Neural progenitor cell (in vitro differentiated cells): ENCODE data around the gene MAP7. TPM values are rescaled to one million over a fixed set of nuclear protein-coding genes. Genes with fewer than 3 reads are reported as not detected.

Source experiments
- DNase-seq: peaks from one replicate; pipeline ENCODE4 v3.0.0-alpha.2; 2016; ENCODE audit warnings: low spot score
- H2AFZ ChIP-seq: fragments of 200-600 bp; sonication (generic); replicated peaks from 2 replicates; pipeline ENCODE4 v1.6.1; 2016; ENCODE audit warnings: antibody characterized with exemption
- H3F3A ChIP-seq: fragments of 200-600 bp; sonication (generic); 2 replicates; pipeline ENCODE4 v1.6.1; 2016; ENCODE audit warnings: antibody characterized with exemption, low read depth
- H3K27ac ChIP-seq: fragments of 200-600 bp; sonication (generic); 2 replicates; pipeline ENCODE4 v1.5.1; 2016; ENCODE audit warnings: mild to moderate bottlenecking
- H3K27me3 ChIP-seq: fragments of 200-600 bp; sonication (generic); 2 replicates; pipeline ENCODE4 v1.6.1; 2016; ENCODE audit warnings: mild to moderate bottlenecking, moderate library complexity
- H3K36me3 ChIP-seq: fragments of 200-600 bp; sonication (generic); 2 replicates; pipeline ENCODE4 v1.5.1; 2016
- H3K4me1 ChIP-seq: fragments of 200-600 bp; sonication (generic); 2 replicates; pipeline ENCODE4 v1.6.1; 2016; ENCODE audit warnings: mixed run types
- H3K4me2 ChIP-seq: fragments of 200-600 bp; sonication (generic); 2 replicates; pipeline ENCODE4 v1.6.1; 2016
- H3K4me3 ChIP-seq: fragments of 200-600 bp; sonication (generic); 2 replicates; pipeline ENCODE4 v1.5.1; 2016
- H3K79me2 ChIP-seq: fragments of 200-600 bp; sonication (generic); 2 replicates; pipeline ENCODE4 v1.6.1; 2016; ENCODE audit warnings: low read depth
- H3K9ac ChIP-seq: fragments of 200-600 bp; sonication (generic); 2 replicates; pipeline ENCODE4 v1.6.1; 2016
- H3K9me3 ChIP-seq: fragments of 200-600 bp; sonication (generic); 2 replicates; pipeline ENCODE4 v1.5.1; 2016; ENCODE audit warnings: low read depth
- H4K20me1 ChIP-seq: fragments of 200-600 bp; sonication (generic); 2 replicates; pipeline ENCODE4 v1.6.1; 2016; ENCODE audit warnings: low read depth
- H3K27ac Mint-ChIP-seq: 3 replicates; pipeline ENCODE4 v1.8.0; 2021; ENCODE audit warnings: mixed read lengths
- H3K27me3 Mint-ChIP-seq: 2 replicates; pipeline ENCODE4 v1.8.0; 2022; ENCODE audit warnings: low read depth, mild to moderate bottlenecking, inconsistent platforms, moderate library complexity, mixed read lengths; ENCODE audit not compliant: insufficient read depth
- H3K36me3 Mint-ChIP-seq: 3 replicates; pipeline ENCODE4 v1.8.0; 2021; ENCODE audit warnings: mixed read lengths
- H3K4me1 Mint-ChIP-seq: 3 replicates; pipeline ENCODE4 v1.8.0; 2021; ENCODE audit warnings: mixed read lengths
- H3K4me3 Mint-ChIP-seq: 3 replicates; pipeline ENCODE4 v1.8.0; 2021; ENCODE audit warnings: mild to moderate bottlenecking, moderate library complexity, mixed read lengths
- H3K9me3 Mint-ChIP-seq: 3 replicates; pipeline ENCODE4 v1.8.0; 2020; ENCODE audit warnings: mixed read lengths
- EZH2 ChIP-seq: fragments of 200-600 bp; sonication (generic); IDR thresholded peaks from 2 replicates; pipeline ENCODE4 v1.6.1; 2017; ENCODE audit warnings: antibody characterized with exemption, mild to moderate bottlenecking, moderate library complexity
- EZH2phosphoT487 ChIP-seq: fragments of 200-600 bp; sonication (generic); IDR thresholded peaks from 2 replicates; pipeline ENCODE4 v1.6.1; 2017; ENCODE audit warnings: antibody characterized with exemption
- total RNA-seq: library from RNA; depleted of rRNA; stranded (reverse); fragments of >200 nt; gene quantifications from 2 replicates; pipeline ENCODE4 v1.2.3, GENCODE V29; 2015; ENCODE audit warnings: low replicate concordance
- TF ChIP-seq, protein P1 (sequence below): fragments of 200-600 bp; sonication (generic); IDR thresholded peaks from 2 replicates; pipeline ENCODE4 v1.5.1; 2017; ENCODE audit warnings: antibody characterized with exemption, mild to moderate bottlenecking

The MAP7 gene
- total RNA-seq, 1 donor from 2014 or later: 9.0 TPM

- no peaks in the 10 kb centered on the region for H3K36me3 ChIP-seq
- H2AFZ ChIP-seq: no peak overlapping the region
- peaks cover 9% of the 10 kb centered on the region for H3K27me3 Mint-ChIP-seq
- peaks cover 1% of the 10 kb centered on the region for H3K4me1 ChIP-seq
- H3K27me3 ChIP-seq: no peaks in the 10 kb centered on the region
- TF ChIP-seq EZH2phosphoT487 (no peak), EZH2 (no peak)
- TF ChIP-seq, protein P1, sequence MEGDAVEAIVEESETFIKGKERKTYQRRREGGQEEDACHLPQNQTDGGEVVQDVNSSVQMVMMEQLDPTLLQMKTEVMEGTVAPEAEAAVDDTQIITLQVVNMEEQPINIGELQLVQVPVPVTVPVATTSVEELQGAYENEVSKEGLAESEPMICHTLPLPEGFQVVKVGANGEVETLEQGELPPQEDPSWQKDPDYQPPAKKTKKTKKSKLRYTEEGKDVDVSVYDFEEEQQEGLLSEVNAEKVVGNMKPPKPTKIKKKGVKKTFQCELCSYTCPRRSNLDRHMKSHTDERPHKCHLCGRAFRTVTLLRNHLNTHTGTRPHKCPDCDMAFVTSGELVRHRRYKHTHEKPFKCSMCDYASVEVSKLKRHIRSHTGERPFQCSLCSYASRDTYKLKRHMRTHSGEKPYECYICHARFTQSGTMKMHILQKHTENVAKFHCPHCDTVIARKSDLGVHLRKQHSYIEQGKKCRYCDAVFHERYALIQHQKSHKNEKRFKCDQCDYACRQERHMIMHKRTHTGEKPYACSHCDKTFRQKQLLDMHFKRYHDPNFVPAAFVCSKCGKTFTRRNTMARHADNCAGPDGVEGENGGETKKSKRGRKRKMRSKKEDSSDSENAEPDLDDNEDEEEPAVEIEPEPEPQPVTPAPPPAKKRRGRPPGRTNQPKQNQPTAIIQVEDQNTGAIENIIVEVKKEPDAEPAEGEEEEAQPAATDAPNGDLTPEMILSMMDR: no peak
- peaks cover 11% of the 10 kb centered on the region for H3K4me1 Mint-ChIP-seq
- no peaks in the 10 kb centered on the region for H3F3A ChIP-seq
- H3K36me3 Mint-ChIP-seq: no peaks in the 10 kb centered on the region
- no peaks in the 10 kb centered on the region for H3K9me3 Mint-ChIP-seq
- H3K4me2 ChIP-seq: no peak overlapping the region
- no peaks in the 10 kb centered on the region for H4K20me1 ChIP-seq
- H3K79me2 ChIP-seq: no peaks in the 10 kb centered on the region
- no peak overlapping the region for H3K4me3 Mint-ChIP-seq
- H3K9ac ChIP-seq: no peak overlapping the region
- no peaks in the 10 kb centered on the region for H3K9me3 ChIP-seq
- H3K27ac ChIP-seq: no peak overlapping the region
- no peak for DNase-seq
- no peak overlapping the region for H3K27ac Mint-ChIP-seq
- H3K4me3 ChIP-seq: no peak overlapping the region
Observed at GRCh38 chr6:136318676-136319075, 231.5 kb downstream of the MAP7 start.

DNA sequence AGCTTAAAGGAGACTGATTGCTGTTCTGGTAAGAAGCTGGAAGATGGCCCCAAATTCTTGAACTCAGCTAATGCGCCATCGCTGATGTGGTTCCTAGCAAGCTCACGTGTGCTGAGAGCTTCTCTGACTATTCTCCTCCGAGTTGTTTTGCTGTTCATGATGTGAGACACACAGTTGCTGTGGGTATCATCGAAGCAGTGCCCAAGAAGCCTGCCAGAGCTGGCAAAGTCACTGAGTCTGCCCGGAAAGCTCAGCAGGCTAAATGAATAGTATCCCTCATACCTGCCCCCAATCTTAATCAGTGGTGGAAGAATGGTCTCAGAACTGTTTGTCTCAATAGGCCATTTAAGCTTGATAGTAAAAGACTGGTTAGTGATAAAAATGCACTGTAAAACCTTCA is 232.3 kb downstream of the MAP7 start:
- Mint-ChIP-seq H3K4me3 (no peak overlapping the region), H3K9me3 (no peaks in the 10 kb centered on the region), H3K36me3 (no peaks in the 10 kb centered on the region), H3K27me3 (peaks cover 9% of the 10 kb centered on the region), H3K4me1 (peaks cover 6% of the 10 kb centered on the region), H3K27ac (peak overlapping the region; percentile 60)
- Histone ChIP-seq H3K36me3 (no peaks in the 10 kb centered on the region), H3K4me3 (no peak overlapping the region), H3K4me1 (no peaks in the 10 kb centered on the region), H2AFZ (no peak overlapping the region), H3K9me3 (no peaks in the 10 kb centered on the region), H3K9ac (no peak overlapping the region), H3K4me2 (no peak overlapping the region), H3K27ac (no peak overlapping the region), H3K79me2 (no peaks in the 10 kb centered on the region), H4K20me1 (no peaks in the 10 kb centered on the region), H3K27me3 (no peaks in the 10 kb centered on the region), H3F3A (no peaks in the 10 kb centered on the region)
- DNase-seq: no peak
- TF ChIP-seq EZH2: no peak
- TF ChIP-seq, protein P1: no peak
- TF ChIP-seq EZH2phosphoT487: no peak

GRCh38 chr6:136317021-136317694 is 233.1 kb downstream of the MAP7 start:
- Histone ChIP-seq H3K79me2 (no peaks in the 10 kb centered on the region), H3F3A (no peaks in the 10 kb centered on the region), H3K4me2 (no peak overlapping the region), H3K4me1 (no peaks in the 10 kb centered on the region), H3K4me3 (no peak overlapping the region), H3K9ac (no peak overlapping the region), H4K20me1 (no peaks in the 10 kb centered on the region), H3K27ac (no peak overlapping the region), H3K9me3 (no peaks in the 10 kb centered on the region), H3K36me3 (no peaks in the 10 kb centered on the region), H2AFZ (no peak overlapping the region), H3K27me3 (no peaks in the 10 kb centered on the region)
- peaks cover 3% of the 10 kb centered on the region for H3K4me1 Mint-ChIP-seq
- H3K9me3 Mint-ChIP-seq: no peaks in the 10 kb centered on the region
- H3K27me3 Mint-ChIP-seq: peaks cover 9% of the 10 kb centered on the region
- peak; percentile 71 for DNase-seq
- no peaks in the 10 kb centered on the region for H3K36me3 Mint-ChIP-seq
- H3K27ac Mint-ChIP-seq: peak overlapping the region; percentile 25
- TF ChIP-seq, protein P1: peak; percentile 79
- TF ChIP-seq EZH2: no peak
- H3K4me3 Mint-ChIP-seq: no peak overlapping the region
